GM12891 (cell line): Measurements from ENCODE around the gene ADRA1B.

Source experiments
- POLR2A ChIP-seq: IDR thresholded peaks from 2 replicates; pipeline ENCODE4 v1.6.1; 2011; ENCODE audit warnings: low read depth, low read length, control low read depth
- POLR2AphosphoS5 ChIP-seq: IDR thresholded peaks from 2 replicates; pipeline ENCODE4 v1.6.1; 2011; ENCODE audit warnings: low read depth, low read length, control low read depth
- TAF1 ChIP-seq: IDR thresholded peaks from 2 replicates; pipeline ENCODE4 v1.6.1; 2011; ENCODE audit warnings: low read depth, low read length, control low read depth

GRCh38 chr5:159978358-159978757 lies 62.1 kb downstream of the ADRA1B start:
- TF ChIP-seq POLR2A: no peak
- TF ChIP-seq POLR2AphosphoS5: no peak
- no peak for TF ChIP-seq TAF1
